ENCODE measurements around the gene DSP.

The DSP gene

GRCh38 chr6:7540595-7540994, 876 bp upstream of the DSP start:
- Histone ChIP-seq H4K20me1 (ENCODE audit: insufficient read depth, low read length) (no peaks in the 10 kb centered on the region), H2AFZ (ENCODE audit: low read length) (no peak overlapping the region), H3K4me2 (ENCODE audit: low read depth, low read length) (no peak overlapping the region; the same call in 1 of the 2 replicates), H3K27me3 (replicated peaks; ENCODE audit: insufficient read depth, low read length) (no peaks in the 10 kb centered on the region; the same call in 1 of the 2 replicates), H3K9ac (ENCODE audit: low read length) (no peak overlapping the region), H3K9me2 (replicated peaks; ENCODE audit: insufficient read depth, low read length) (no peaks in the 10 kb centered on the region), H3K4me3 (ENCODE audit: low read length) (no peak overlapping the region), H3F3A (ENCODE audit: insufficient read depth, low read length) (no peaks in the 10 kb centered on the region), H3K36me3 (replicated peaks; ENCODE audit: insufficient read depth, low read length) (no peaks in the 10 kb centered on the region), H3K79me2 (ENCODE audit: low read length) (no peaks in the 10 kb centered on the region), H3K27ac (ENCODE audit: low read length) (no peak overlapping the region), H3K9me3 (replicated peaks; ENCODE audit: insufficient read depth, low read length) (no peaks in the 10 kb centered on the region), H3K4me1 (ENCODE audit: low read length) (0 out of 2 replicates have a peak, but pooled peaks cover 2% of the 10 kb centered on the region)
- TF ChIP-seq, protein P1, sequence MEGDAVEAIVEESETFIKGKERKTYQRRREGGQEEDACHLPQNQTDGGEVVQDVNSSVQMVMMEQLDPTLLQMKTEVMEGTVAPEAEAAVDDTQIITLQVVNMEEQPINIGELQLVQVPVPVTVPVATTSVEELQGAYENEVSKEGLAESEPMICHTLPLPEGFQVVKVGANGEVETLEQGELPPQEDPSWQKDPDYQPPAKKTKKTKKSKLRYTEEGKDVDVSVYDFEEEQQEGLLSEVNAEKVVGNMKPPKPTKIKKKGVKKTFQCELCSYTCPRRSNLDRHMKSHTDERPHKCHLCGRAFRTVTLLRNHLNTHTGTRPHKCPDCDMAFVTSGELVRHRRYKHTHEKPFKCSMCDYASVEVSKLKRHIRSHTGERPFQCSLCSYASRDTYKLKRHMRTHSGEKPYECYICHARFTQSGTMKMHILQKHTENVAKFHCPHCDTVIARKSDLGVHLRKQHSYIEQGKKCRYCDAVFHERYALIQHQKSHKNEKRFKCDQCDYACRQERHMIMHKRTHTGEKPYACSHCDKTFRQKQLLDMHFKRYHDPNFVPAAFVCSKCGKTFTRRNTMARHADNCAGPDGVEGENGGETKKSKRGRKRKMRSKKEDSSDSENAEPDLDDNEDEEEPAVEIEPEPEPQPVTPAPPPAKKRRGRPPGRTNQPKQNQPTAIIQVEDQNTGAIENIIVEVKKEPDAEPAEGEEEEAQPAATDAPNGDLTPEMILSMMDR (IDR thresholded peaks at IDR 0.05; ENCODE audit: low read length) = no peak
- TF ChIP-seq EZH2phosphoT487 (IDR thresholded peaks at IDR 0.05; ENCODE audit: low read length) = no peak
- no peak for TF ChIP-seq EZH2 (optimal IDR thresholded peaks at IDR 0.05; ENCODE audit: low read depth, low read length)
- no peak for DNase-seq

- Histone ChIP-seq H3K36me3 (replicated peaks; ENCODE audit: insufficient read depth, low read length) (no peaks in the 10 kb centered on the region), H3K9me2 (replicated peaks; ENCODE audit: insufficient read depth, low read length) (no peaks in the 10 kb centered on the region), H3K4me3 (ENCODE audit: low read length) (peak overlapping the region; percentile 73), H3F3A (ENCODE audit: insufficient read depth, low read length) (no peaks in the 10 kb centered on the region), H2AFZ (ENCODE audit: low read length) (peak overlapping the region; percentile 71), H3K4me1 (ENCODE audit: low read length) (0 out of 2 replicates have a peak, but pooled peaks cover 2% of the 10 kb centered on the region), H3K9me3 (replicated peaks; ENCODE audit: insufficient read depth, low read length) (no peaks in the 10 kb centered on the region), H3K79me2 (ENCODE audit: low read length) (no peaks in the 10 kb centered on the region), H4K20me1 (ENCODE audit: insufficient read depth, low read length) (no peaks in the 10 kb centered on the region), H3K4me2 (ENCODE audit: low read depth, low read length) (peak overlapping the region; percentile 96), H3K27ac (ENCODE audit: low read length) (no peak overlapping the region), H3K9ac (ENCODE audit: low read length) (peak overlapping the region; percentile 49; the same call in 1 of the 2 replicates), H3K27me3 (replicated peaks; ENCODE audit: insufficient read depth, low read length) (no peaks in the 10 kb centered on the region; the same call in 1 of the 2 replicates)
- TF ChIP-seq EZH2phosphoT487 (IDR thresholded peaks at IDR 0.05; ENCODE audit: low read length) (no peak), EZH2 (optimal IDR thresholded peaks at IDR 0.05; ENCODE audit: low read depth, low read length) (no peak)
- TF ChIP-seq, protein P1 (IDR thresholded peaks at IDR 0.05; ENCODE audit: low read length) = no peak
- no peak for DNase-seq
Measured at GRCh38 chr6:7542065-7542873, 798 bp downstream of the DSP start.

GRCh38 chr6:7542874-7543624, 1.6 kb downstream of the DSP start:
- no peak overlapping the region for H3K9ac ChIP-seq (ENCODE audit: low read length)

More at GRCh38 chr6:7542874-7543624, 1.6 kb downstream of the DSP start:
- H3K27me3 ChIP-seq (replicated peaks; ENCODE audit: insufficient read depth, low read length) = no peaks in the 10 kb centered on the region; the same call in 1 of the 2 replicates
- no peak for DNase-seq
- H3K4me2 ChIP-seq (ENCODE audit: low read depth, low read length) = peak overlapping the region; percentile 96; the same call in 1 of the 2 replicates
- H3K9me2 ChIP-seq (replicated peaks; ENCODE audit: insufficient read depth, low read length) = no peaks in the 10 kb centered on the region
- no peak overlapping the region for H2AFZ ChIP-seq (ENCODE audit: low read length)
- H3K36me3 ChIP-seq (replicated peaks; ENCODE audit: insufficient read depth, low read length) = no peaks in the 10 kb centered on the region
- no peaks in the 10 kb centered on the region for H3F3A ChIP-seq (ENCODE audit: insufficient read depth, low read length)
- peak overlapping the region; percentile 73 for H3K4me3 ChIP-seq (ENCODE audit: low read length)
- H3K27ac ChIP-seq (ENCODE audit: low read length) = no peak overlapping the region
- H3K9me3 ChIP-seq (replicated peaks; ENCODE audit: insufficient read depth, low read length) = no peaks in the 10 kb centered on the region
- TF ChIP-seq EZH2 (optimal IDR thresholded peaks at IDR 0.05; ENCODE audit: low read depth, low read length) (no peak), EZH2phosphoT487 (IDR thresholded peaks at IDR 0.05; ENCODE audit: low read length) (no peak)
- TF ChIP-seq, protein P1 (IDR thresholded peaks at IDR 0.05; ENCODE audit: low read length) = no peak
- H3K4me1 ChIP-seq (ENCODE audit: low read length) = 0 out of 2 replicates have a peak, but pooled peaks cover 2% of the 10 kb centered on the region
- H4K20me1 ChIP-seq (ENCODE audit: insufficient read depth, low read length) = no peaks in the 10 kb centered on the region
- no peaks in the 10 kb centered on the region for H3K79me2 ChIP-seq (ENCODE audit: low read length)

Data from MM.1S (cell line).